ENCODE measurements around the gene ERFE.

ERFE gene

GRCh38 chr2:238123218-238123971 lies 35.4 kb upstream of the ERFE start:
- H3K4me3 Mint-ChIP-seq, result no peak overlapping the region
- no peak for DNase-seq
- no peaks in the 10 kb centered on the region for H3K4me1 Mint-ChIP-seq
- H3K27ac Mint-ChIP-seq, result no peak overlapping the region
- no peaks in the 10 kb centered on the region for H3K27me3 Mint-ChIP-seq
- no peaks in the 10 kb centered on the region for H3K9me3 Mint-ChIP-seq
- peak; percentile 19 for ATAC-seq

- ATAC-seq (no peak), DNase-seq (no peak)
- H3K4me3 Mint-ChIP-seq, result no peak overlapping the region
- no peaks in the 10 kb centered on the region for H3K4me1 Mint-ChIP-seq
- H3K27ac Mint-ChIP-seq, result no peak overlapping the region
- no peaks in the 10 kb centered on the region for H3K9me3 Mint-ChIP-seq
- no peaks in the 10 kb centered on the region for H3K27me3 Mint-ChIP-seq
Measured at GRCh38 chr2:238123991-238124470, 34.7 kb upstream of the ERFE start.

- Mint-ChIP-seq H3K4me1 (no peaks in the 10 kb centered on the region), H3K9me3 (no peaks in the 10 kb centered on the region)
- no peak for ATAC-seq
Measured at GRCh38 chr2:238124488-238125126, 34.2 kb upstream of the ERFE start.

GRCh38 chr2:238125127-238125885 lies 33.5 kb upstream of the ERFE start:
- DNase-seq (no peak), ATAC-seq (no peak)
- Mint-ChIP-seq H3K9me3 (no peaks in the 10 kb centered on the region), H3K4me3 (no peak overlapping the region), H3K4me1 (no peaks in the 10 kb centered on the region), H3K27me3 (no peaks in the 10 kb centered on the region), H3K27ac (no peak overlapping the region)

More at GRCh38 chr2:238124488-238125126, 34.2 kb upstream of the ERFE start:
- H3K4me3 Mint-ChIP-seq, result no peak overlapping the region
- no peak overlapping the region for H3K27ac Mint-ChIP-seq
- H3K27me3 Mint-ChIP-seq, result no peaks in the 10 kb centered on the region
- no peak for DNase-seq

- no peak overlapping the region for H3K27ac Mint-ChIP-seq
- H3K4me1 Mint-ChIP-seq, result no peaks in the 10 kb centered on the region
- H3K4me3 Mint-ChIP-seq, result no peak overlapping the region
- no peaks in the 10 kb centered on the region for H3K27me3 Mint-ChIP-seq
- DNase-seq (no peak), ATAC-seq (no peak)
- H3K9me3 Mint-ChIP-seq, result no peaks in the 10 kb centered on the region
Measured at GRCh38 chr2:238126338-238126737, 32.4 kb upstream of the ERFE start.

GRCh38 chr2:238126775-238127164 lies 32.0 kb upstream of the ERFE start:
- Mint-ChIP-seq H3K27ac (no peak overlapping the region), H3K4me1 (no peaks in the 10 kb centered on the region), H3K4me3 (no peak overlapping the region), H3K27me3 (no peaks in the 10 kb centered on the region), H3K9me3 (no peaks in the 10 kb centered on the region)
- DNase-seq, result no peak
- no peak for ATAC-seq

- H3K9me3 Mint-ChIP-seq, result no peaks in the 10 kb centered on the region
- ATAC-seq (no peak), DNase-seq (peak in 1 of 2 donors; percentile 33)
- H3K27ac Mint-ChIP-seq, result peak overlapping the region in 1 of 2 donors; percentile 5
- H3K27me3 Mint-ChIP-seq, result no peaks in the 10 kb centered on the region
- H3K4me1 Mint-ChIP-seq, result no peaks in the 10 kb centered on the region
- peak overlapping the region in 1 of 2 donors; percentile 45 for H3K4me3 Mint-ChIP-seq
Measured at GRCh38 chr2:238127165-238128060, 31.4 kb upstream of the ERFE start.

GRCh38 chr2:238128061-238128440 lies 30.7 kb upstream of the ERFE start:
- Mint-ChIP-seq H3K27me3 (no peaks in the 10 kb centered on the region), H3K27ac (peak overlapping the region in 1 of 2 donors; percentile 5), H3K9me3 (no peaks in the 10 kb centered on the region), H3K4me1 (no peaks in the 10 kb centered on the region), H3K4me3 (peak overlapping the region in 1 of 2 donors; percentile 45)
- DNase-seq, result no peak
- ATAC-seq, result no peak

- Mint-ChIP-seq H3K27ac (no peak overlapping the region), H3K4me3 (no peak overlapping the region), H3K9me3 (no peaks in the 10 kb centered on the region), H3K27me3 (no peaks in the 10 kb centered on the region), H3K4me1 (no peaks in the 10 kb centered on the region)
- DNase-seq (no peak), ATAC-seq (no peak)
Measured at GRCh38 chr2:238128534-238129001, 30.2 kb upstream of the ERFE start.

GRCh38 chr2:238129166-238130010 lies 29.4 kb upstream of the ERFE start:
- no peak for ATAC-seq
- no peaks in the 10 kb centered on the region for H3K27me3 Mint-ChIP-seq

GRCh38 chr2:238130111-238130695 lies 28.6 kb upstream of the ERFE start:
- no peaks in the 10 kb centered on the region for H3K27me3 Mint-ChIP-seq
- H3K4me3 Mint-ChIP-seq, result no peak overlapping the region
- H3K9me3 Mint-ChIP-seq, result no peaks in the 10 kb centered on the region
- DNase-seq, result no peak
- H3K4me1 Mint-ChIP-seq, result no peaks in the 10 kb centered on the region
- ATAC-seq, result peak; percentile 27
- H3K27ac Mint-ChIP-seq, result no peak overlapping the region

More at GRCh38 chr2:238129166-238130010, 29.4 kb upstream of the ERFE start:
- no peak for DNase-seq
- H3K27ac Mint-ChIP-seq, result no peak overlapping the region
- H3K4me3 Mint-ChIP-seq, result no peak overlapping the region
- no peaks in the 10 kb centered on the region for H3K4me1 Mint-ChIP-seq
- H3K9me3 Mint-ChIP-seq, result no peaks in the 10 kb centered on the region

GRCh38 chr2:238130696-238131628 lies 27.8 kb upstream of the ERFE start:
- H3K9me3 Mint-ChIP-seq, result no peaks in the 10 kb centered on the region
- DNase-seq, result no peak
- no peaks in the 10 kb centered on the region for H3K27me3 Mint-ChIP-seq
- ATAC-seq, result peak; percentile 33
- H3K4me3 Mint-ChIP-seq, result no peak overlapping the region
- no peak overlapping the region for H3K27ac Mint-ChIP-seq
- H3K4me1 Mint-ChIP-seq, result no peaks in the 10 kb centered on the region

- Mint-ChIP-seq H3K4me1 (no peaks in the 10 kb centered on the region), H3K27ac (no peak overlapping the region), H3K27me3 (no peaks in the 10 kb centered on the region), H3K4me3 (no peak overlapping the region), H3K9me3 (no peaks in the 10 kb centered on the region)
- no peak for ATAC-seq
- no peak for DNase-seq
Measured at GRCh38 chr2:238131761-238132462, 26.9 kb upstream of the ERFE start.
